ENCODE measurements around the gene SCP2D1.

DNA sequence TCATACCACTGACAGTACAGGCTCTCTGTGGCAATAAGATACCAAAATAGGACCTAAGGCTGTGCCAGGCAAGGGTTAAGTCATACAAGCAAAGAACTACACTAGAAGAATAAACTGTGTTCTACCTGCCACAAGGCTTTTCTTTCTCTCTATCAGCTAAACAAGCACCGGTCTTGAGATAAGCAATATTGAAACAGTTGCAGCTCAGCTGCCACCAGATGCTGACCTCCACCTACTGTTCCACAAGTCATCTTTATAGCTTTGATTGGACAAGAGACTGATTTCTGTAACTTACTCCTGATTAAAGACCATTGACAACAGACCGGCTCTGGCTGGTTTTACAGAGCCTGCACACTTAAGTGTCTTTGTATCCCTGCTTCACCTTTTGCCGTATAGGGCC is 24.1 kb downstream of the SCP2D1 start:
- TF ChIP-seq, protein P1, sequence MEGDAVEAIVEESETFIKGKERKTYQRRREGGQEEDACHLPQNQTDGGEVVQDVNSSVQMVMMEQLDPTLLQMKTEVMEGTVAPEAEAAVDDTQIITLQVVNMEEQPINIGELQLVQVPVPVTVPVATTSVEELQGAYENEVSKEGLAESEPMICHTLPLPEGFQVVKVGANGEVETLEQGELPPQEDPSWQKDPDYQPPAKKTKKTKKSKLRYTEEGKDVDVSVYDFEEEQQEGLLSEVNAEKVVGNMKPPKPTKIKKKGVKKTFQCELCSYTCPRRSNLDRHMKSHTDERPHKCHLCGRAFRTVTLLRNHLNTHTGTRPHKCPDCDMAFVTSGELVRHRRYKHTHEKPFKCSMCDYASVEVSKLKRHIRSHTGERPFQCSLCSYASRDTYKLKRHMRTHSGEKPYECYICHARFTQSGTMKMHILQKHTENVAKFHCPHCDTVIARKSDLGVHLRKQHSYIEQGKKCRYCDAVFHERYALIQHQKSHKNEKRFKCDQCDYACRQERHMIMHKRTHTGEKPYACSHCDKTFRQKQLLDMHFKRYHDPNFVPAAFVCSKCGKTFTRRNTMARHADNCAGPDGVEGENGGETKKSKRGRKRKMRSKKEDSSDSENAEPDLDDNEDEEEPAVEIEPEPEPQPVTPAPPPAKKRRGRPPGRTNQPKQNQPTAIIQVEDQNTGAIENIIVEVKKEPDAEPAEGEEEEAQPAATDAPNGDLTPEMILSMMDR (conservative IDR thresholded peaks at IDR 0.05 in 1 of 2, IDR thresholded peaks at IDR 0.05 in 1 of 2; ENCODE audit: low read depth in 1 of 2, low read length in 2 of 2): no peak
- TF ChIP-seq EZH2 (IDR thresholded peaks at IDR 0.05; ENCODE audit: low read length, missing control alignments): no peak

All from fibroblast of lung (primary cell).